Fibroblast of lung (primary cell): Measurements from ENCODE around the gene S100A12. TPM values are rescaled to one million over a fixed set of nuclear protein-coding genes. Genes with fewer than 3 reads are reported as not detected.

Source experiments
- DNase-seq, 2 donors: peaks; one replicate each; pipeline versions ENCODE4 v3.0.0 to v3.0.0-alpha.2; 2010; ENCODE audit warnings: low read depth in 2 of 2
- H2AFZ ChIP-seq: 2 replicates; pipeline ENCODE4 v1.5.1; 2012; ENCODE audit warnings: low read length, control low read depth, inconsistent platforms
- H3K27ac ChIP-seq: 2 replicates; pipeline ENCODE4 v1.5.1; 2011; ENCODE audit warnings: low read length, control low read depth; ENCODE audit not compliant: insufficient read depth
- H3K27me3 ChIP-seq: 2 replicates; pipeline ENCODE4 v1.5.1; 2011; ENCODE audit warnings: mild to moderate bottlenecking, low read length; ENCODE audit not compliant: control insufficient read depth, insufficient read depth
- H3K36me3 ChIP-seq: 2 replicates; pipeline ENCODE4 v1.5.1; 2011; ENCODE audit warnings: low read length; ENCODE audit not compliant: control insufficient read depth, insufficient read depth
- H3K4me1 ChIP-seq: 2 replicates; pipeline ENCODE4 v1.5.1; 2011; ENCODE audit warnings: low read length; ENCODE audit not compliant: control insufficient read depth, insufficient read depth; ENCODE audit errors: extremely low read depth
- H3K4me2 ChIP-seq: 2 replicates; pipeline ENCODE4 v1.5.1; 2011; ENCODE audit warnings: low read length, control low read depth; ENCODE audit not compliant: insufficient read depth; ENCODE audit errors: extremely low read depth
- H3K4me3 ChIP-seq, 4 experiments: fragments of 200-600 bp in 1 of 4; sonication (generic) in 1 of 4; replicated peaks in 1 of 4; 2 replicates each; pipeline ENCODE4 v1.5.1; 2011 to 2016; ENCODE audit warnings: low read length in 4 of 4, low read depth in 3 of 4, mild to moderate bottlenecking in 3 of 4, control low read depth in 2 of 4, inconsistent platforms in 1 of 4, mixed read lengths in 1 of 4; ENCODE audit not compliant: insufficient read depth in 1 of 4; ENCODE audit errors: control extremely low read depth in 1 of 4
- H3K79me2 ChIP-seq: 2 replicates; pipeline ENCODE4 v1.5.1; 2012; ENCODE audit warnings: mild to moderate bottlenecking, low read length, inconsistent platforms; ENCODE audit not compliant: control insufficient read depth, insufficient read depth
- H3K9ac ChIP-seq: 2 replicates; pipeline ENCODE4 v1.5.1; 2011; ENCODE audit warnings: mild to moderate bottlenecking, low read length, control low read depth; ENCODE audit not compliant: insufficient read depth
- H3K9me3 ChIP-seq: 2 replicates; pipeline ENCODE4 v1.5.1; 2012; ENCODE audit warnings: low read depth, low read length; ENCODE audit not compliant: control insufficient read depth, insufficient read depth
- H4K20me1 ChIP-seq: 2 replicates; pipeline ENCODE4 v1.5.1; 2011; ENCODE audit warnings: low read length; ENCODE audit not compliant: control insufficient read depth, insufficient read depth; ENCODE audit errors: extremely low read depth
- EZH2 ChIP-seq: IDR thresholded peaks from 2 replicates; pipeline ENCODE4 v1.5.1; 2012; ENCODE audit warnings: low read length, control low read depth, mild to moderate bottlenecking; ENCODE audit errors: missing control alignments
- polyA plus RNA-seq, 2 donors: library from polyadenylated mRNA; depleted of rRNA in 1 of 2; stranded (reverse) in 1 of 2; unstranded in 1 of 2; fragments of >200 nt; gene quantifications; 2 replicates each; pipeline ENCODE4 v1.2.1, GENCODE V29; 2011 to 2012; ENCODE audit warnings: missing spikeins in 1 of 2
- total RNA-seq: library from RNA; depleted of rRNA; stranded (reverse); fragments of >200 nt; gene quantifications from 2 replicates; pipeline ENCODE4 v1.2.1, GENCODE V29; 2014
- TF ChIP-seq, protein P1 (sequence below), 2 donors: IDR thresholded peaks in 1 of 2; conservative IDR thresholded peaks in 1 of 2; 1 replicate in 1 of 2; 2 replicates in 1 of 2; pipeline ENCODE4 v1.5.1; 2011 to 2012; ENCODE audit warnings: low read length in 2 of 2, control low read depth in 1 of 2, inconsistent platforms in 1 of 2, low read depth in 1 of 2, mild to moderate bottlenecking in 1 of 2

The S100A12 gene
- total and polyA plus RNA-seq, 2 donors (not counting 1 experiment from before 2014, with no cell fraction given): not detected

DNA sequence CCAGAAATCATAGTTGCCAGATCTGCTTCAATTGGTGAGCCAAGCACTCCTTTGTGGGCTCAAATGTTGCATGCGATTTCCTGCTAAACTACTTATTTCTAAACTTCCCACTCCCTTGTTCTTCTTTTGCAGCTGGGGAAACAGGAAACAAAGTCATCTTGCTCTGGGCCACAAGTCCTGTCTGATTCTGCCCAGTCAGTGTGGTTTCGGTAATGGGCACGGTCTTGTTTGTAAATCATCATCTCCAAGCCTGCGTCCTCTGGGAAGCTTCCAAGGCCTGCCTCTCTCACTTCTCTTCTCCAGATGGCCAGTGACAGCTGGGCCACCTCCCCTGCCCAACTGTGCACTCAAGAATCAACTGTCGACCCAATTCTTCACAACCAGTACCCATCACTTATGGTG lies 11.1 kb upstream of the S100A12 start:
- H3K4me1 ChIP-seq: no peaks in the 10 kb centered on the region
- H3K27ac ChIP-seq: no peak overlapping the region
- no peaks in the 10 kb centered on the region for H3K79me2 ChIP-seq
- DNase-seq: no peak
- no peaks in the 10 kb centered on the region for H4K20me1 ChIP-seq
- H3K27me3 ChIP-seq: peaks cover 2% of the 10 kb centered on the region
- H2AFZ ChIP-seq: no peak overlapping the region
- TF ChIP-seq, protein P1, sequence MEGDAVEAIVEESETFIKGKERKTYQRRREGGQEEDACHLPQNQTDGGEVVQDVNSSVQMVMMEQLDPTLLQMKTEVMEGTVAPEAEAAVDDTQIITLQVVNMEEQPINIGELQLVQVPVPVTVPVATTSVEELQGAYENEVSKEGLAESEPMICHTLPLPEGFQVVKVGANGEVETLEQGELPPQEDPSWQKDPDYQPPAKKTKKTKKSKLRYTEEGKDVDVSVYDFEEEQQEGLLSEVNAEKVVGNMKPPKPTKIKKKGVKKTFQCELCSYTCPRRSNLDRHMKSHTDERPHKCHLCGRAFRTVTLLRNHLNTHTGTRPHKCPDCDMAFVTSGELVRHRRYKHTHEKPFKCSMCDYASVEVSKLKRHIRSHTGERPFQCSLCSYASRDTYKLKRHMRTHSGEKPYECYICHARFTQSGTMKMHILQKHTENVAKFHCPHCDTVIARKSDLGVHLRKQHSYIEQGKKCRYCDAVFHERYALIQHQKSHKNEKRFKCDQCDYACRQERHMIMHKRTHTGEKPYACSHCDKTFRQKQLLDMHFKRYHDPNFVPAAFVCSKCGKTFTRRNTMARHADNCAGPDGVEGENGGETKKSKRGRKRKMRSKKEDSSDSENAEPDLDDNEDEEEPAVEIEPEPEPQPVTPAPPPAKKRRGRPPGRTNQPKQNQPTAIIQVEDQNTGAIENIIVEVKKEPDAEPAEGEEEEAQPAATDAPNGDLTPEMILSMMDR (conservative IDR thresholded peaks at IDR 0.05 in 1 of 2, IDR thresholded peaks at IDR 0.05 in 1 of 2; ENCODE audit: low read depth in 1 of 2, low read length in 2 of 2): no peak
- TF ChIP-seq EZH2: no peak
- no peaks in the 10 kb centered on the region for H3K36me3 ChIP-seq
- H3K9ac ChIP-seq: no peak overlapping the region
- no peak overlapping the region for H3K4me2 ChIP-seq
- H3K4me3 ChIP-seq: no peak overlapping the region
- no peaks in the 10 kb centered on the region for H3K9me3 ChIP-seq

DNA sequence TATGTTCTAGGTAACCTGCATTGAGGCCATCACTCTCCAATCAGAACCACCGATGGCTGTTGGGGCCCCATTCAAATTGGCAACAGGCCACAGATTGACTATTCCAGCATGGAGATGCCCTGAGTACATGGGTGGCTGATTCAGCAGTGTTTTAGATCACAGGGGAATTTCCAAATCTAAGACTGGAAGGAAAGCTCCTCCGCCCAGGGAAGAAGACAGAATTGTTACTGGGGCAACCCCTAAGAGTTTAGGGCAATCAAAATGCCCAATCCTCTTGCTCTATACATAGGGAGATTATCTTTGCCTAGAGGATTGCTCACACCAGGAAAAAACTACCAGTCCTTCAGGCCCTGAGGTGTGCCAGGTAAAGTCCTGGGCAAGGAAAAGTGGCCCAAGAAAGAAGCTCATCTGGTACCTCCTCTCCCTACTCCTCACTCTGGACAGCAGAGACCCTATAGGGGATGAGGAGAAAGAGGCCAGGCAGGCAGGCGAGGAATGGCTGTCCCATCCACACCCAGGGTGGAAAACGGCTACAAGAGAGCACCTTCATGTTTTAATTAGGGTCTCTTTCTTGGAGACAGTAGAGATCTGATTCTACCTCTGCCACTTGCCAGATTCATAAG lies 9.6 kb upstream of the S100A12 start:
- Histone ChIP-seq H3K4me3 (no peak overlapping the region), H3K27ac (no peak overlapping the region), H3K36me3 (no peaks in the 10 kb centered on the region), H3K4me2 (no peak overlapping the region), H2AFZ (no peak overlapping the region), H4K20me1 (no peaks in the 10 kb centered on the region), H3K79me2 (no peaks in the 10 kb centered on the region), H3K27me3 (no peaks in the 10 kb centered on the region), H3K9me3 (no peaks in the 10 kb centered on the region), H3K4me1 (no peaks in the 10 kb centered on the region), H3K9ac (no peak overlapping the region)
- no peak for DNase-seq
- TF ChIP-seq, protein P1 (conservative IDR thresholded peaks at IDR 0.05 in 1 of 2, IDR thresholded peaks at IDR 0.05 in 1 of 2; ENCODE audit: low read depth in 1 of 2, low read length in 2 of 2): no peak
- no peak for TF ChIP-seq EZH2

GRCh38 chr1:153380711-153381110 lies 5.3 kb upstream of the S100A12 start:
- H2AFZ ChIP-seq: no peak overlapping the region
- H3K9me3 ChIP-seq: no peaks in the 10 kb centered on the region
- no peaks in the 10 kb centered on the region for H3K4me1 ChIP-seq
- H4K20me1 ChIP-seq: no peaks in the 10 kb centered on the region
- no peaks in the 10 kb centered on the region for H3K36me3 ChIP-seq
- no peak overlapping the region for H3K9ac ChIP-seq
- DNase-seq: no peak
- no peaks in the 10 kb centered on the region for H3K79me2 ChIP-seq
- no peak overlapping the region for H3K4me3 ChIP-seq
- TF ChIP-seq EZH2: no peak
- TF ChIP-seq, protein P1 (conservative IDR thresholded peaks at IDR 0.05 in 1 of 2, IDR thresholded peaks at IDR 0.05 in 1 of 2; ENCODE audit: low read depth in 1 of 2, low read length in 2 of 2): no peak
- H3K27me3 ChIP-seq: no peaks in the 10 kb centered on the region
- no peak overlapping the region for H3K27ac ChIP-seq
- H3K4me2 ChIP-seq: no peak overlapping the region
